ENCODE data around the gene CRNN.

GRCh38 chr1:152441756-152442155, 27.7 kb upstream of the CRNN start:
- TF ChIP-seq ZFX (IDR thresholded peaks at IDR 0.05; ENCODE audit: borderline replicate concordance) (no peak), CTCF (IDR thresholded peaks at IDR 0.05) (no peak)
